Measurements from ENCODE around the gene SLC44A5.

The SLC44A5 gene

DNA sequence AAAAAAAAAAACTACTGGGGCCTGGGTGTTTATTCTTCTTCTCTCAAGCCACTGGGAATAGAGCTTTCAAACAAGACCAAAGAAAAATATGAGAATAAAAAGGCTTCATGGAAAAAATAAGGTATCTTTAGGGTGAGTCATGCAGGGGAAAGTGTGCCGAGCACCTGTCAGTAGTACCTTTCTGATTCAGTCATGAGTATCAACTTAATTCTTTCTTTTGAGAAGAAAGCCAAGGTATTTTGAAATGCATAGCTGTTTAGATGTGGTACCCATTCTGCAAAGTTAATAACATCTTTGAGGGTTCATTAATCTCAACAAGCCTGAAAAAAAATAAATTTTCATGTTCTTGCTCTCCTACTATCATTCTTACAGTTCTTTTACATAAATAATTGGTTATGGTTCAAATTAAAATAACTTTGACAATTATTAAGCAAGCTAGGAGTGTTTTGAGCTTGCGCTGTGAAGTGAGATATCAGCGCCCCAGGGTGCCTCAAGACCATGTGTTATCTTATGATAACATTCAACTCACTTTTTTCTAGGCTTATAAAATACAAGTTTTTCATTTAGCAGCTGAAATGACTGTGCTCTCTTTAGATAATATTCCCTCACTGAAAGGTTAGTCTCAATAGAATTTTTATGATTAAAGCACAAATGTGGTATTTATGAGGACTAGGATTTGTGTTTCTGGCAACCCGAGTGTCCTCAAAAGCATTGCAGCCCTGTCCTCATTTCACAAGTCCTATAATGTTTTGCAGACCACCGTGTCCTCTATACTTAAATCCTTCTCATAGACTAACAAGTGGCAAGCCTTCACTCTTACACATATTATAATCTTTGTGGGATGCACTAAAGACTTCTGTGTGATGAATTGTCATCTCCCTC is 138.6 kb downstream of the SLC44A5 start:
- no peak for DNase-seq (ENCODE audit: low read depth in 2 of 2)

DNA sequence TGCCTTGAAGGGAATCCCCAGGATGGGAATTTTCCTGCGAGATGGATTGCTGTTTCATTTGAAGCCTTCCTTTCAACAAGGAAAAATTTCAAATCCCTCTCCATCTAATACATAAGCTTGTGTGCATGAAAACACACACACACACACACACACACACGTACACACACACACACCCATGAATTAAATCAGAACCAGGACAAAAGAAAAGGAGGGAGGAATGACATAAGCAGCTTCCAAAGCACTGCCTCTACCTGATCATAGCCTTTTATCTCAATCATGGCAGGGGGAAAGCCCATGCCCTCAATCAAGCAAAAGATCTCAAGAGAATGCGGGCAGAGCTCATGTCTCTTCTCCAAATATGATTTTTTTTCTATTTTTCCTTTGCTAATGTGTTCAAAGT is 139.7 kb downstream of the SLC44A5 start:
- H3K4me3 ChIP-seq (replicated peaks in 1 of 2; ENCODE audit: low read depth in 2 of 2, low read length in 2 of 2) = no peak overlapping the region
- TF ChIP-seq, protein P1, sequence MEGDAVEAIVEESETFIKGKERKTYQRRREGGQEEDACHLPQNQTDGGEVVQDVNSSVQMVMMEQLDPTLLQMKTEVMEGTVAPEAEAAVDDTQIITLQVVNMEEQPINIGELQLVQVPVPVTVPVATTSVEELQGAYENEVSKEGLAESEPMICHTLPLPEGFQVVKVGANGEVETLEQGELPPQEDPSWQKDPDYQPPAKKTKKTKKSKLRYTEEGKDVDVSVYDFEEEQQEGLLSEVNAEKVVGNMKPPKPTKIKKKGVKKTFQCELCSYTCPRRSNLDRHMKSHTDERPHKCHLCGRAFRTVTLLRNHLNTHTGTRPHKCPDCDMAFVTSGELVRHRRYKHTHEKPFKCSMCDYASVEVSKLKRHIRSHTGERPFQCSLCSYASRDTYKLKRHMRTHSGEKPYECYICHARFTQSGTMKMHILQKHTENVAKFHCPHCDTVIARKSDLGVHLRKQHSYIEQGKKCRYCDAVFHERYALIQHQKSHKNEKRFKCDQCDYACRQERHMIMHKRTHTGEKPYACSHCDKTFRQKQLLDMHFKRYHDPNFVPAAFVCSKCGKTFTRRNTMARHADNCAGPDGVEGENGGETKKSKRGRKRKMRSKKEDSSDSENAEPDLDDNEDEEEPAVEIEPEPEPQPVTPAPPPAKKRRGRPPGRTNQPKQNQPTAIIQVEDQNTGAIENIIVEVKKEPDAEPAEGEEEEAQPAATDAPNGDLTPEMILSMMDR (IDR thresholded peaks at IDR 0.05; ENCODE audit: low read depth, low read length) = no peak
- no peak for DNase-seq (ENCODE audit: low read depth in 2 of 2)

More for the DNA sequence above, 138.6 kb downstream of the SLC44A5 start:
- H3K4me3 ChIP-seq (replicated peaks in 1 of 2; ENCODE audit: low read depth in 2 of 2, low read length in 2 of 2) = no peak overlapping the region
- TF ChIP-seq, protein P1 (IDR thresholded peaks at IDR 0.05; ENCODE audit: low read depth, low read length) = no peak

DNA sequence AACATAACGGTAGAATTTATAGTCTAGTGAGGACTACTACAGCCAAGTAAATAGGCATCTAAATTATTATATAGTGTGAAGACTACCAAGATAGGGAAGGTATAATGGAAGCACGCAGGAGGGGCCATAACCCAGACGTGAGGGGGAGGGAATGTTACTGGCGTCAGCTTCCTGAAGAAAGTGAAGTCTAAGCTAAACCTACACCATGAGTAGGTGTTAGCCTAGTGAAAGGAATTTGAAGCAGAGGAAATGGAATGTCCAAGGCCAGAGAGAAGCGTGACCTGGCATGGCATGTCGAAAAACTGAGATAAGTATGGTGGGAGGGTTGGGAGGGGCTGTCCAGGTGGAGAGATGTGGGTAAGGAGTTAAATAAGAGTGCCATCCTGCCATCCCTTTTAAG is 140.5 kb downstream of the SLC44A5 start:
- TF ChIP-seq, protein P1 (IDR thresholded peaks at IDR 0.05; ENCODE audit: low read depth, low read length) = no peak
- H3K4me3 ChIP-seq (replicated peaks in 1 of 2; ENCODE audit: low read depth in 2 of 2, low read length in 2 of 2) = no peak overlapping the region
- DNase-seq (ENCODE audit: low read depth in 2 of 2) = no peak

DNA sequence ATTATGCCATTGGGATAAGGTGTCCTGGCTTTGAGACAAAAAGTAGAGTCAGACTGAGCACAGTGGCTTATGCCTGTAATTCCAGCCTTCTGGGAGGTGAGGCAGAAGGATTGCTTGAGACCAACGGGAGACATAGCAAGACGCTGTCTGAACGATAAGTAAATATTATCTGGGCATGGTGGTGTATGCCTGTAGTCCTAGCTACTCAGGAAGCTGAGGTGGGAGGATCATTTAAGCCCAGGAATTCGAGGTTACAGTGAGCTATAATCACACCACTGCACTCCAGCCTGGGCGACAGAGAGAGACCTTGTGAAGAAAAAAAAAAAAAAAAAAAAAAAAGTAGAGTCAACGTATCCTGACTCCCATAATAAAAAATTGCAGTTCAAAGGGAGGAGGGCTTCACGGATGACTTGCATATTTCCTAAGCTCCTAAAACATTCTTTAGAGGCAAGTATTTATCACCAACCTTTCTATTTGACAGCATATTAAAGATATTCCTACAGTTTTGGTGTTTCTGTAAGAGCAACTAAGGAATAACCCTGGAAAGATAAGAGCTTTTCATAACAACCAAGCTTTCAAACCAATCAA is 141.2 kb downstream of the SLC44A5 start:
- TF ChIP-seq, protein P1 (IDR thresholded peaks at IDR 0.05; ENCODE audit: low read depth, low read length) = no peak
- no peak for DNase-seq (ENCODE audit: low read depth in 2 of 2)
- no peak overlapping the region for H3K4me3 ChIP-seq (replicated peaks in 1 of 2; ENCODE audit: low read depth in 2 of 2, low read length in 2 of 2)

DNA sequence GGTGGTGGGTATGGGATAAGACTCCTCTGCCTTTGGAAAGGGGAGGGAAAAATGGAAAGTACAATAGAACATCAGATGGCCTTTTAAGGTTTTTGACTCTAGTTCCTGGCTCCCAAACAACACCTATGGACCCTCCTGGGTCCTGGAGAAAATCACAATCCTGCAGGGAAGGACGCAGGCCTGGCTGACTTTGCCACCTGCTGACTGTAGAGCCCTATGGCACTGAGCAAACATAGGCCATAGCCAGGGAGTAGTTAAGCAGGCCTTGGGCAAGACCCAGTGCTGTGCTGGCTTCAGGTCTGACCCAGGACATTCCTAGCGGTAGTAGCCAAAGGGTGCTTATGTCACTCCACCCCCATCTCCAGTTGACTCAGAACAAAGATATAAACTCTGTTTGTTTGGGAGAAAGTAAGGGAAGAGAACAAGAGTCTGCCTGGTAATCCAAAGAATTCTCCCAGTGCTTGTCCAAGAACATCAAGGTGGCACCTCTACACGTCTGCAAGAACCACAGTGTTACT is 149.0 kb downstream of the SLC44A5 start:
- no peak overlapping the region for H3K4me3 ChIP-seq (replicated peaks in 1 of 2; ENCODE audit: low read depth in 2 of 2, low read length in 2 of 2)
- DNase-seq (ENCODE audit: low read depth in 2 of 2) = no peak
- TF ChIP-seq, protein P1 (IDR thresholded peaks at IDR 0.05; ENCODE audit: low read depth, low read length) = no peak

DNA sequence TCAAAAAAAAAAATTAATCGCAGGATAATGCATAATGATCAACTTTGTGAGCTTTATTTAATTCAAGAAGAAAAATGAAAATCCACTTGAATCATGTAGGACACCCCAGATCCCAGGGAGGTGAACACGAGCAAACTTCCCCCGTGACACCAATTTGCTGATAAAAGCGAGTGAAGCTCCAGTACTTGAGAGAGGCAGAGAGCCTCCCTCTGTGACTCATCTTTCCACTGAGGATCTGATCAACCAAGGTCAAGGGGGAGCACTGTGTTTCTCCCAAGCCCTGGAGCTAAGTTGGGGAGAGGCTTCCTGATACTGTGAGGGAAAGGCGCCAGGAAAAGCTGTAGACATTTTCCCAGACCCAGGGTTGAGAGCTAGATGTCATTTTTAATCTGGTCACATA is 160.9 kb downstream of the SLC44A5 start:
- no peak for DNase-seq (ENCODE audit: low read depth in 2 of 2)
- TF ChIP-seq, protein P1 (IDR thresholded peaks at IDR 0.05; ENCODE audit: low read depth, low read length) = no peak

More for the DNA sequence above, 160.9 kb downstream of the SLC44A5 start:
- H3K4me3 ChIP-seq (replicated peaks in 1 of 2; ENCODE audit: low read depth in 2 of 2, low read length in 2 of 2) = no peak overlapping the region
